ENCODE measurements around the gene TP53I11. TPM values are rescaled to one million over a fixed set of nuclear protein-coding genes. Genes with fewer than 3 reads are reported as not detected.

Gene TP53I11
- 10 to 100 TPM; 22.8 to 89.4 (median 32.7) TPM for total RNA-seq
- 10 to 100 TPM; 26.9 to 56.5 TPM for polyA plus RNA-seq
- long read RNA-seq, donor 1, partial matches to known transcripts = 3 of 54 reads
- long read RNA-seq, donor 1, other reads (novel, unspliced or antisense) = 49 of 54 reads
- long read RNA-seq, donor 2, partial matches to known transcripts = 1 of 26 reads
- long read RNA-seq, donor 2, other reads (novel, unspliced or antisense) = 24 of 26 reads
- long read RNA-seq, donor 3, transcript TP53I11-208 (7 exons, 2,647 nt) = major isoform, 5 of 59 reads
- long read RNA-seq, donor 3, partial matches to known transcripts = 0 of 59 reads
- long read RNA-seq, donor 3, other reads (novel, unspliced or antisense) = 54 of 59 reads

GRCh38 chr11:44950625-44951476 is at the start of gene TP53I11:
Gene TP53I11 (minus strand): TSS chr11:44950883. CDS start chr11:44938335, 12,548 bp downstream.
- no peaks in the 10 kb centered on the region for H3K36me3 ChIP-seq
- H3K9me3 ChIP-seq = no peaks in the 10 kb centered on the region
- H3K27me3 ChIP-seq = no peaks in the 10 kb centered on the region
- H3K27ac ChIP-seq = peak within 1 kb of the TSS; percentile 44 to 95 (median 90)
- peak within 1 kb of the TSS; percentile 55 to 98 (median 83) for H3K4me3 ChIP-seq
- peak; percentile 73 to 96 (median 86) for TF ChIP-seq CTCF (IDR thresholded peaks at IDR 0.05)
- intact Hi-C loops (cut with DNase I) = loop anchor here in 5 of 10 donors (5.0 to 10.0 kb wide), 3 partner anchors 71 to 96 kb away; no protein-coding TSS in a partner anchor
- DNase-seq (peak; percentile 85 to 91), ATAC-seq (peak; percentile 74 to 91 (median 86))
- WGBS, 2 donors = 5 to 6% methylated on average over 83 of the region's 83 CpGs
- H3K4me1 ChIP-seq = peaks cover 7 to 82% (median 53%) of the 10 kb centered on the region in 9 donors

GRCh38 chr11:44999068-44999467 is 48.4 kb upstream of the TP53I11 start:
- peaks cover 0 to 17% (median 8%) of the 10 kb centered on the region in 9 donors for H3K4me1 ChIP-seq
- H3K9me3 ChIP-seq = no peaks in the 10 kb centered on the region
- H3K36me3 ChIP-seq = no peaks in the 10 kb centered on the region
- intact Hi-C loops (cut with DNase I) = no loop called here
- 93 to 94% methylated on average over 2 of the region's 2 CpGs for WGBS, 2 donors
- ATAC-seq (no peak), DNase-seq (no peak)
- TF ChIP-seq CTCF (IDR thresholded peaks at IDR 0.05) = no peak
- no peaks in the 10 kb centered on the region for H3K27me3 ChIP-seq
- no peak overlapping the region for H3K27ac ChIP-seq
- H3K4me3 ChIP-seq = no peak overlapping the region

- H3K4me3 ChIP-seq = no peak overlapping the region
- no peaks in the 10 kb centered on the region for H3K27me3 ChIP-seq
- TF ChIP-seq CTCF (IDR thresholded peaks at IDR 0.05) = no peak
- DNase-seq (no peak), ATAC-seq (peak in 2 of 8 donors; percentile 30 to 33)
- H3K4me1 ChIP-seq = peaks cover 0 to 21% (median 8%) of the 10 kb centered on the region in 9 donors
- no peaks in the 10 kb centered on the region for H3K36me3 ChIP-seq
- 65 to 73% methylated on average over 2 of the region's 2 CpGs for WGBS, 2 donors
- intact Hi-C loops (cut with DNase I) = no loop called here
- H3K9me3 ChIP-seq = no peaks in the 10 kb centered on the region
- H3K27ac ChIP-seq = no peak overlapping the region
These were observed 47.4 kb upstream of the TP53I11 start for GRCh38 chr11:44998051-44998450.

- Histone ChIP-seq H3K27ac (no peak overlapping the region), H3K9me3 (no peaks in the 10 kb centered on the region), H3K4me3 (no peak overlapping the region), H3K36me3 (no peaks in the 10 kb centered on the region), H3K4me1 (peaks cover 0 to 23% (median 8%) of the 10 kb centered on the region in 9 donors), H3K27me3 (no peaks in the 10 kb centered on the region)
- DNase-seq (no peak), ATAC-seq (peak in 1 of 8 donors; percentile 11)
- intact Hi-C loops (cut with DNase I) = no loop called here
- 52 to 53% methylated on average over 5 of the region's 5 CpGs for WGBS, 2 donors
- TF ChIP-seq CTCF (IDR thresholded peaks at IDR 0.05) = no peak
These were observed 46.9 kb upstream of the TP53I11 start for GRCh38 chr11:44997566-44997965.
